ENCODE data around the gene FBXW11.

DNA sequence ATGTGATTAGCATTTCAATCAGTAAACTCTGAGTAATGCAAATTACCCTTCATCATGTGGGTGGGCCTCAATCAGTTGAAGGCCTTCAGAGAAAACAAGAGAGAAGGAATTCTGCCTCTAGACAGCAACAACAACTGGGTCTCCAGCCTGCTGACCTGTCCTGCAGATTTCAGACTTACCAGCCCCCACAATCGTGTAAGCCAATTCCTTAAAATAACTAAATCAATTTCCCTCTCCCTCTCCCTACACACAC, 41.7 kb upstream of the FBXW11 start:
- no peak for TF ChIP-seq JUN (CRISPR knock-in tag; IDR thresholded peaks at IDR 0.05)
- TF ChIP-seq ELF4 (CRISPR knock-in tag; IDR thresholded peaks at IDR 0.05; ENCODE audit: low read depth): no peak
- TF ChIP-seq, protein P1, sequence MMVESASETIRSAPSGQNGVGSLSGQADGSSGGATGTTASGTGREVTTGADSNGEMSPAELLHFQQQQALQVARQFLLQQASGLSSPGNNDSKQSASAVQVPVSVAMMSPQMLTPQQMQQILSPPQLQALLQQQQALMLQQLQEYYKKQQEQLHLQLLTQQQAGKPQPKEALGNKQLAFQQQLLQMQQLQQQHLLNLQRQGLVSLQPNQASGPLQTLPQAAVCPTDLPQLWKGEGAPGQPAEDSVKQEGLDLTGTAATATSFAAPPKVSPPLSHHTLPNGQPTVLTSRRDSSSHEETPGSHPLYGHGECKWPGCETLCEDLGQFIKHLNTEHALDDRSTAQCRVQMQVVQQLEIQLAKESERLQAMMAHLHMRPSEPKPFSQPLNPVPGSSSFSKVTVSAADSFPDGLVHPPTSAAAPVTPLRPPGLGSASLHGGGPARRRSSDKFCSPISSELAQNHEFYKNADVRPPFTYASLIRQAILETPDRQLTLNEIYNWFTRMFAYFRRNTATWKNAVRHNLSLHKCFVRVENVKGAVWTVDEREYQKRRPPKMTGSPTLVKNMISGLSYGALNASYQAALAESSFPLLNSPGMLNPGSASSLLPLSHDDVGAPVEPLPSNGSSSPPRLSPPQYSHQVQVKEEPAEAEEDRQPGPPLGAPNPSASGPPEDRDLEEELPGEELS (CRISPR knock-in tag; IDR thresholded peaks at IDR 0.05): no peak
- TF ChIP-seq, protein P2, sequence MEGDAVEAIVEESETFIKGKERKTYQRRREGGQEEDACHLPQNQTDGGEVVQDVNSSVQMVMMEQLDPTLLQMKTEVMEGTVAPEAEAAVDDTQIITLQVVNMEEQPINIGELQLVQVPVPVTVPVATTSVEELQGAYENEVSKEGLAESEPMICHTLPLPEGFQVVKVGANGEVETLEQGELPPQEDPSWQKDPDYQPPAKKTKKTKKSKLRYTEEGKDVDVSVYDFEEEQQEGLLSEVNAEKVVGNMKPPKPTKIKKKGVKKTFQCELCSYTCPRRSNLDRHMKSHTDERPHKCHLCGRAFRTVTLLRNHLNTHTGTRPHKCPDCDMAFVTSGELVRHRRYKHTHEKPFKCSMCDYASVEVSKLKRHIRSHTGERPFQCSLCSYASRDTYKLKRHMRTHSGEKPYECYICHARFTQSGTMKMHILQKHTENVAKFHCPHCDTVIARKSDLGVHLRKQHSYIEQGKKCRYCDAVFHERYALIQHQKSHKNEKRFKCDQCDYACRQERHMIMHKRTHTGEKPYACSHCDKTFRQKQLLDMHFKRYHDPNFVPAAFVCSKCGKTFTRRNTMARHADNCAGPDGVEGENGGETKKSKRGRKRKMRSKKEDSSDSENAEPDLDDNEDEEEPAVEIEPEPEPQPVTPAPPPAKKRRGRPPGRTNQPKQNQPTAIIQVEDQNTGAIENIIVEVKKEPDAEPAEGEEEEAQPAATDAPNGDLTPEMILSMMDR (IDR thresholded peaks at IDR 0.05): no peak
- TF ChIP-seq, protein P3, sequence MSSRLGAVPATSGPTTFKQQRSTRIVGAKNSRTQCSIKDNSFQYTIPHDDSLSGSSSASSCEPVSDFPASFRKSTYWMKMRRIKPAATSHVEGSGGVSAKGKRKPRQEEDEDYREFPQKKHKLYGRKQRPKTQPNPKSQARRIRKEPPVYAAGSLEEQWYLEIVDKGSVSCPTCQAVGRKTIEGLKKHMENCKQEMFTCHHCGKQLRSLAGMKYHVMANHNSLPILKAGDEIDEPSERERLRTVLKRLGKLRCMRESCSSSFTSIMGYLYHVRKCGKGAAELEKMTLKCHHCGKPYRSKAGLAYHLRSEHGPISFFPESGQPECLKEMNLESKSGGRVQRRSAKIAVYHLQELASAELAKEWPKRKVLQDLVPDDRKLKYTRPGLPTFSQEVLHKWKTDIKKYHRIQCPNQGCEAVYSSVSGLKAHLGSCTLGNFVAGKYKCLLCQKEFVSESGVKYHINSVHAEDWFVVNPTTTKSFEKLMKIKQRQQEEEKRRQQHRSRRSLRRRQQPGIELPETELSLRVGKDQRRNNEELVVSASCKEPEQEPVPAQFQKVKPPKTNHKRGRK (CRISPR knock-in tag; IDR thresholded peaks at IDR 0.05; ENCODE audit: borderline replicate concordance): no peak
- no peak for TF ChIP-seq ATF2 (CRISPR knock-in tag; IDR thresholded peaks at IDR 0.05; ENCODE audit: borderline replicate concordance, low read depth)
- TF ChIP-seq, protein P4, sequence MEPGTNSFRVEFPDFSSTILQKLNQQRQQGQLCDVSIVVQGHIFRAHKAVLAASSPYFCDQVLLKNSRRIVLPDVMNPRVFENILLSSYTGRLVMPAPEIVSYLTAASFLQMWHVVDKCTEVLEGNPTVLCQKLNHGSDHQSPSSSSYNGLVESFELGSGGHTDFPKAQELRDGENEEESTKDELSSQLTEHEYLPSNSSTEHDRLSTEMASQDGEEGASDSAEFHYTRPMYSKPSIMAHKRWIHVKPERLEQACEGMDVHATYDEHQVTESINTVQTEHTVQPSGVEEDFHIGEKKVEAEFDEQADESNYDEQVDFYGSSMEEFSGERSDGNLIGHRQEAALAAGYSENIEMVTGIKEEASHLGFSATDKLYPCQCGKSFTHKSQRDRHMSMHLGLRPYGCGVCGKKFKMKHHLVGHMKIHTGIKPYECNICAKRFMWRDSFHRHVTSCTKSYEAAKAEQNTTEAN (CRISPR knock-in tag; IDR thresholded peaks at IDR 0.05): no peak
- TF ChIP-seq, protein P5, sequence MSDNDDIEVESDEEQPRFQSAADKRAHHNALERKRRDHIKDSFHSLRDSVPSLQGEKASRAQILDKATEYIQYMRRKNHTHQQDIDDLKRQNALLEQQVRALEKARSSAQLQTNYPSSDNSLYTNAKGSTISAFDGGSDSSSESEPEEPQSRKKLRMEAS (CRISPR knock-in tag; IDR thresholded peaks at IDR 0.05): no peak
